Body of pancreas (tissue), 4 donors: Measurements from ENCODE around the gene DEPDC1. TPM values are rescaled to one million over a fixed set of nuclear protein-coding genes. Genes with fewer than 3 reads are reported as not detected.

Source experiments
- ATAC-seq: fragments of 150-250 bp; one replicate; pipeline ENCODE4 v1.9.1; 2016
- DNase-seq, 4 donors: peaks; one replicate each; pipeline ENCODE4 v3.0.0-alpha.2; 2019
- H3K27ac ChIP-seq, 4 donors: fragments of 200-600 bp; sonication (generic); 1 replicate in 3 of 4; 2 replicates in 1 of 4; pipeline versions ENCODE4 v1.5.1 to v1.6.1; 2016 to 2019; ENCODE audit warnings: mild to moderate bottlenecking in 1 of 4, mixed read lengths in 1 of 4, moderate library complexity in 1 of 4
- H3K27me3 ChIP-seq, 2 donors: fragments of 200-600 bp; sonication (generic); one replicate each; pipeline ENCODE4 v1.6.0; 2016; ENCODE audit warnings: mild to moderate bottlenecking in 1 of 2
- H3K36me3 ChIP-seq, 2 donors: fragments of 200-600 bp; sonication (generic); replicated peaks in 1 of 2; 2 replicates each; pipeline ENCODE4 v1.5.1; 2016; ENCODE audit warnings: low read depth in 2 of 2; ENCODE audit not compliant: insufficient read depth in 1 of 2
- H3K4me1 ChIP-seq: fragments of 200-600 bp; sonication (generic); one replicate; pipeline ENCODE4 v1.6.0; 2016
- H3K4me3 ChIP-seq, 2 donors: fragments of 200-600 bp; sonication (generic); 1 replicate in 1 of 2; 2 replicates in 1 of 2; pipeline ENCODE4 v1.5.1; 2016 to 2019
- H3K9me3 ChIP-seq, 3 donors: fragments of 200-600 bp; sonication (generic); 1 replicate in 2 of 3; 2 replicates in 1 of 3; pipeline ENCODE4 v1.5.1; 2016
- CTCF ChIP-seq, 7 experiments: fragments of 450-650 bp in 4 of 7; fragments of 200-600 bp in 3 of 7; sonication (generic) in 3 of 7; IDR thresholded peaks; one replicate each; pipeline ENCODE4 v1.5.1; 2016 to 2019; ENCODE audit warnings: antibody characterized with exemption in 7 of 7
- POLR2A ChIP-seq, 3 donors: fragments of 450-650 bp; IDR thresholded peaks; one replicate each; pipeline ENCODE4 v1.6.1; 2016; ENCODE audit warnings: antibody characterized with exemption in 3 of 3, mild to moderate bottlenecking in 2 of 3
- WGBS, 2 donors: methylation state at CpG; one replicate each; pipeline ENCODE4 v1.1.5; 2017; 5-methylcytosine and 5-hydroxymethylcytosine counted together
- intact Hi-C: fragments of 100-400 bp; cut with DNase I; formaldehyde crosslinking; loops from one replicate; pipeline ENCODE4 v1.15.1; 2023
- total RNA-seq, 2 donors: library from RNA; depleted of rRNA; stranded (reverse); fragments of >200 nt; gene quantifications; one replicate each; pipeline ENCODE4 v1.1.0, GENCODE V29; 2016

Gene DEPDC1
- total RNA-seq, 2 donors from 2014 or later, result not detected

- TF ChIP-seq POLR2A (IDR thresholded peaks at IDR 0.05) (no peak), CTCF (IDR thresholded peaks at IDR 0.05) (no peak)
- ATAC-seq, result no peak
- Histone ChIP-seq H3K4me1 (no peaks in the 10 kb centered on the region), H3K4me3 (no peak overlapping the region), H3K9me3 (no peaks in the 10 kb centered on the region), H3K36me3 (no peaks in the 10 kb centered on the region), H3K27me3 (no peaks in the 10 kb centered on the region), H3K27ac (no peak overlapping the region)
- intact Hi-C loops, result no loop called here
- 82 to 85% methylated on average over 2 of the region's 2 CpGs for WGBS, 2 donors
- no peak for DNase-seq
Measured at GRCh38 chr1:68525781-68526180, 28.9 kb upstream of the DEPDC1 start.

- H3K36me3 ChIP-seq, result no peaks in the 10 kb centered on the region
- DNase-seq, result no peak
- ATAC-seq, result no peak
- H3K4me3 ChIP-seq, result no peak overlapping the region
- intact Hi-C loops, result no loop called here
- H3K9me3 ChIP-seq, result no peaks in the 10 kb centered on the region
- no peaks in the 10 kb centered on the region for H3K27me3 ChIP-seq
- H3K27ac ChIP-seq, result no peak overlapping the region
- TF ChIP-seq CTCF (IDR thresholded peaks at IDR 0.05) (no peak), POLR2A (IDR thresholded peaks at IDR 0.05) (no peak)
- H3K4me1 ChIP-seq, result no peaks in the 10 kb centered on the region
Measured at GRCh38 chr1:68521286-68521685, 24.4 kb upstream of the DEPDC1 start.

- Histone ChIP-seq H3K27me3 (no peaks in the 10 kb centered on the region), H3K27ac (no peak overlapping the region), H3K4me3 (no peak overlapping the region), H3K36me3 (no peaks in the 10 kb centered on the region), H3K9me3 (no peaks in the 10 kb centered on the region), H3K4me1 (no peaks in the 10 kb centered on the region)
- WGBS, 2 donors, result 35 to 38% methylated on average over 2 of the region's 2 CpGs
- TF ChIP-seq CTCF (IDR thresholded peaks at IDR 0.05), result no peak
- DNase-seq (no peak), ATAC-seq (no peak)
- intact Hi-C loops, result no loop called here
Measured at GRCh38 chr1:68516066-68516465, 19.2 kb upstream of the DEPDC1 start.

DNA sequence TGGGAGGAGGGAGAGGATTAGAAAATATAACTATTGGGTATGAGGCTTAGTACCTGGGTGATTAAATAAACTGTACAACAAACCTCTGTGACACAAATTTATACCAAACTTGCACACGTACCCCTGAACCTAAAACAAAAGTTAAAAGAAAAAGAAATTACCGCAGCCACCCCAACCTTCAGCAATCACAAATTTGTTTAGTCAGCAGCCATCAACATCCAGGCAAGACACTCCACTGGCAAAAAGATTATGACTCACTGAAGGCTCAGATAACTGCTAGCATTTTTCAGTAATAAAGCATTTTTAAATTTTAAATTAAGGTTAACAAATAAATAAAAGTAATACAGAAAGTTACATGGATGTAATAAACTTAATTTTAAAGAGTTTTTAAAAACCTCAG is 14.4 kb upstream of the DEPDC1 start:
- Histone ChIP-seq H3K4me1 (no peaks in the 10 kb centered on the region), H3K27ac (no peak overlapping the region), H3K27me3 (no peaks in the 10 kb centered on the region), H3K36me3 (no peaks in the 10 kb centered on the region), H3K4me3 (no peak overlapping the region), H3K9me3 (no peaks in the 10 kb centered on the region)
- ATAC-seq, result no peak
- 73 to 95% methylated on average over 2 of the region's 2 CpGs for WGBS, 2 donors
- intact Hi-C loops, result no loop called here
- DNase-seq, result no peak
- TF ChIP-seq CTCF (IDR thresholded peaks at IDR 0.05) (no peak), POLR2A (IDR thresholded peaks at IDR 0.05) (no peak)

DNA sequence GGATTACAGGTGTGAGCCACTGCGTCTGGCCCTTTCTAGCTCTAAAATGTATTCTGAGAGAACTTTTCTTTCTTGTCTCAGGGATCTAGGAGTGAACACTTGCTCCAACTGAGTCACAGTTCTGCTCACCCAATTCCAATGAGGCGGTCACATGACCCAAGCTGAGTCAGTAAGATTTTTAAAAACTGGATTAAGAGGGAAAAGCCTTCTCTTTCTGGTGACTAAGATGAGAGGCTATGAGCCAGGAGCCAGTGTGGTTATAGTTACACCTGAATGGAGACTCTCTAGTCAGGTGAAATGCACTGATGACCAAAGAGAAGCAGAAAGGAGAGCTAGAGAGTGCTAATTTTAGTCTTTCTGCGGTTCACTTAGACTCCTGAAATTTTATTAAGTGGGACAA is 9.5 kb upstream of the DEPDC1 start:
- Histone ChIP-seq H3K27me3 (no peaks in the 10 kb centered on the region), H3K4me3 (no peak overlapping the region), H3K36me3 (no peaks in the 10 kb centered on the region), H3K27ac (no peak overlapping the region), H3K9me3 (no peaks in the 10 kb centered on the region), H3K4me1 (no peaks in the 10 kb centered on the region)
- no peak for TF ChIP-seq CTCF (IDR thresholded peaks at IDR 0.05)
- no peak for TF ChIP-seq POLR2A (IDR thresholded peaks at IDR 0.05)
- ATAC-seq (no peak), DNase-seq (no peak)
- 86 to 88% methylated on average over 3 of the region's 3 CpGs for WGBS, 2 donors
- intact Hi-C loops, result no loop called here
